Measurements from ENCODE around the gene FCHSD2. TPM values are rescaled to one million over a fixed set of nuclear protein-coding genes. Genes with fewer than 3 reads are reported as not detected.
A peak's percentile ranks its signal among the peaks of the same experiment; 100 is the strongest.

The FCHSD2 gene
- total and polyA plus RNA-seq, 2 of the 13 experiments (the other 11 are each of a cell fraction or from before 2014, with no cell fraction given): 20.5 to 24.8 TPM

GRCh38 chr11:73177778-73178539 lies 35.8 kb upstream of the FCHSD2 start (continued):
- TF ChIP-seq EP300 (IDR thresholded peaks at IDR 0.05; ENCODE audit: low read depth in 2 of 2, low read length in 2 of 2): 0 out of 4 replicates have a peak, but pooled peaks of 1 of the 2 experiments have one; percentile 7
- no peak for TF ChIP-seq EP300 (CRISPR knock-in tag; IDR thresholded peaks at IDR 0.05; ENCODE audit: borderline replicate concordance)
- TF ChIP-seq, protein P1, sequence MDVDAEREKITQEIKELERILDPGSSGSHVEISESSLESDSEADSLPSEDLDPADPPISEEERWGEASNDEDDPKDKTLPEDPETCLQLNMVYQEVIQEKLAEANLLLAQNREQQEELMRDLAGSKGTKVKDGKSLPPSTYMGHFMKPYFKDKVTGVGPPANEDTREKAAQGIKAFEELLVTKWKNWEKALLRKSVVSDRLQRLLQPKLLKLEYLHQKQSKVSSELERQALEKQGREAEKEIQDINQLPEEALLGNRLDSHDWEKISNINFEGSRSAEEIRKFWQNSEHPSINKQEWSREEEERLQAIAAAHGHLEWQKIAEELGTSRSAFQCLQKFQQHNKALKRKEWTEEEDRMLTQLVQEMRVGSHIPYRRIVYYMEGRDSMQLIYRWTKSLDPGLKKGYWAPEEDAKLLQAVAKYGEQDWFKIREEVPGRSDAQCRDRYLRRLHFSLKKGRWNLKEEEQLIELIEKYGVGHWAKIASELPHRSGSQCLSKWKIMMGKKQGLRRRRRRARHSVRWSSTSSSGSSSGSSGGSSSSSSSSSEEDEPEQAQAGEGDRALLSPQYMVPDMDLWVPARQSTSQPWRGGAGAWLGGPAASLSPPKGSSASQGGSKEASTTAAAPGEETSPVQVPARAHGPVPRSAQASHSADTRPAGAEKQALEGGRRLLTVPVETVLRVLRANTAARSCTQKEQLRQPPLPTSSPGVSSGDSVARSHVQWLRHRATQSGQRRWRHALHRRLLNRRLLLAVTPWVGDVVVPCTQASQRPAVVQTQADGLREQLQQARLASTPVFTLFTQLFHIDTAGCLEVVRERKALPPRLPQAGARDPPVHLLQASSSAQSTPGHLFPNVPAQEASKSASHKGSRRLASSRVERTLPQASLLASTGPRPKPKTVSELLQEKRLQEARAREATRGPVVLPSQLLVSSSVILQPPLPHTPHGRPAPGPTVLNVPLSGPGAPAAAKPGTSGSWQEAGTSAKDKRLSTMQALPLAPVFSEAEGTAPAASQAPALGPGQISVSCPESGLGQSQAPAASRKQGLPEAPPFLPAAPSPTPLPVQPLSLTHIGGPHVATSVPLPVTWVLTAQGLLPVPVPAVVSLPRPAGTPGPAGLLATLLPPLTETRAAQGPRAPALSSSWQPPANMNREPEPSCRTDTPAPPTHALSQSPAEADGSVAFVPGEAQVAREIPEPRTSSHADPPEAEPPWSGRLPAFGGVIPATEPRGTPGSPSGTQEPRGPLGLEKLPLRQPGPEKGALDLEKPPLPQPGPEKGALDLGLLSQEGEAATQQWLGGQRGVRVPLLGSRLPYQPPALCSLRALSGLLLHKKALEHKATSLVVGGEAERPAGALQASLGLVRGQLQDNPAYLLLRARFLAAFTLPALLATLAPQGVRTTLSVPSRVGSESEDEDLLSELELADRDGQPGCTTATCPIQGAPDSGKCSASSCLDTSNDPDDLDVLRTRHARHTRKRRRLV (CRISPR knock-in tag; IDR thresholded peaks at IDR 0.05): no peak
- no peak for TF ChIP-seq TARDBP (CRISPR knock-in tag; IDR thresholded peaks at IDR 0.05)
- TF ChIP-seq SALL2 (CRISPR knock-in tag; IDR thresholded peaks at IDR 0.05): no peak
- 0 out of 2 replicates have a peak, but pooled peaks have one; percentile 73 for TF ChIP-seq ZNF572 (CRISPR knock-in tag; IDR thresholded peaks at IDR 0.05)
- TF ChIP-seq GABPB1 (CRISPR knock-in tag; IDR thresholded peaks at IDR 0.05): 0 out of 2 replicates have a peak, but pooled peaks have one; percentile 10
- TF ChIP-seq, protein P2, sequence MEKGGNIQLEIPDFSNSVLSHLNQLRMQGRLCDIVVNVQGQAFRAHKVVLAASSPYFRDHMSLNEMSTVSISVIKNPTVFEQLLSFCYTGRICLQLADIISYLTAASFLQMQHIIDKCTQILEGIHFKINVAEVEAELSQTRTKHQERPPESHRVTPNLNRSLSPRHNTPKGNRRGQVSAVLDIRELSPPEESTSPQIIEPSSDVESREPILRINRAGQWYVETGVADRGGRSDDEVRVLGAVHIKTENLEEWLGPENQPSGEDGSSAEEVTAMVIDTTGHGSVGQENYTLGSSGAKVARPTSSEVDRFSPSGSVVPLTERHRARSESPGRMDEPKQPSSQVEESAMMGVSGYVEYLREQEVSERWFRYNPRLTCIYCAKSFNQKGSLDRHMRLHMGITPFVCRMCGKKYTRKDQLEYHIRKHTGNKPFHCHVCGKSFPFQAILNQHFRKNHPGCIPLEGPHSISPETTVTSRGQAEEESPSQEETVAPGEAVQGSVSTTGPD (CRISPR knock-in tag; IDR thresholded peaks at IDR 0.05): no peak
- TF ChIP-seq ADNP (CRISPR knock-in tag; IDR thresholded peaks at IDR 0.05): no peak
- TF ChIP-seq FOXK1 (CRISPR knock-in tag; IDR thresholded peaks at IDR 0.05; ENCODE audit: borderline replicate concordance, low read depth): no peak
- no peak for TF ChIP-seq U2AF1 (optimal IDR thresholded peaks at IDR 0.05; ENCODE audit: low read depth, low read length)
- TF ChIP-seq, protein P3, sequence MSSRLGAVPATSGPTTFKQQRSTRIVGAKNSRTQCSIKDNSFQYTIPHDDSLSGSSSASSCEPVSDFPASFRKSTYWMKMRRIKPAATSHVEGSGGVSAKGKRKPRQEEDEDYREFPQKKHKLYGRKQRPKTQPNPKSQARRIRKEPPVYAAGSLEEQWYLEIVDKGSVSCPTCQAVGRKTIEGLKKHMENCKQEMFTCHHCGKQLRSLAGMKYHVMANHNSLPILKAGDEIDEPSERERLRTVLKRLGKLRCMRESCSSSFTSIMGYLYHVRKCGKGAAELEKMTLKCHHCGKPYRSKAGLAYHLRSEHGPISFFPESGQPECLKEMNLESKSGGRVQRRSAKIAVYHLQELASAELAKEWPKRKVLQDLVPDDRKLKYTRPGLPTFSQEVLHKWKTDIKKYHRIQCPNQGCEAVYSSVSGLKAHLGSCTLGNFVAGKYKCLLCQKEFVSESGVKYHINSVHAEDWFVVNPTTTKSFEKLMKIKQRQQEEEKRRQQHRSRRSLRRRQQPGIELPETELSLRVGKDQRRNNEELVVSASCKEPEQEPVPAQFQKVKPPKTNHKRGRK (CRISPR knock-in tag; IDR thresholded peaks at IDR 0.05): no peak
- TF ChIP-seq PLRG1 (conservative IDR thresholded peaks at IDR 0.05): no peak
- TF ChIP-seq AKNA (CRISPR knock-in tag; IDR thresholded peaks at IDR 0.05; ENCODE audit: borderline replicate concordance): no peak
- TF ChIP-seq SIN3A (IDR thresholded peaks at IDR 0.05; ENCODE audit: borderline replicate concordance, low read depth, low read length): no peak
